NCI-H345 (cell line): ENCODE measurements around the gene SDF2L1.
"Not testable (repeated sequence)": the region's sequence is repeated elsewhere in the genome, so short reads cannot be mapped to it uniquely, and the experiment has no call there.

Source experiments
- DNase-seq: peaks from one replicate; lab custom pipeline; 2025; lab: John Stamatoyannopoulos, UW

The SDF2L1 gene

GRCh38 chr22:21661991-21662390 is 19.9 kb downstream of the SDF2L1 start:
- no peak for DNase-seq

GRCh38 chr22:21663738-21664137 is 21.6 kb downstream of the SDF2L1 start:
- no peak for DNase-seq

GRCh38 chr22:21665047-21665851 is 23.1 kb downstream of the SDF2L1 start:
- no peak for DNase-seq

- DNase-seq, result no peak
Measured at GRCh38 chr22:21666786-21667185, 24.7 kb downstream of the SDF2L1 start.

GRCh38 chr22:21669026-21669425 is 26.9 kb downstream of the SDF2L1 start:
- DNase-seq, result peak; percentile 24

- no peak for DNase-seq
Measured at GRCh38 chr22:21672107-21672629, 30.1 kb downstream of the SDF2L1 start.

GRCh38 chr22:21673534-21674321 is 31.6 kb downstream of the SDF2L1 start:
- DNase-seq, result no peak

- DNase-seq, result no peak
Measured at GRCh38 chr22:21674638-21675245, 32.6 kb downstream of the SDF2L1 start.

- DNase-seq, result peak; percentile 93
Measured at GRCh38 chr22:21677606-21678443, 35.7 kb downstream of the SDF2L1 start.

- DNase-seq, result not testable (repeated sequence)
Measured at GRCh38 chr22:21678842-21679241, 36.7 kb downstream of the SDF2L1 start.

GRCh38 chr22:21679383-21679782 is 37.3 kb downstream of the SDF2L1 start:
- no peak for DNase-seq

- no peak for DNase-seq
Measured at GRCh38 chr22:21680830-21681565, 38.9 kb downstream of the SDF2L1 start.

GRCh38 chr22:21681566-21682370 is 39.7 kb downstream of the SDF2L1 start:
- DNase-seq, result no peak

- DNase-seq, result no peak
Measured at GRCh38 chr22:21682385-21683175, 40.5 kb downstream of the SDF2L1 start.

GRCh38 chr22:21683401-21683811 is 41.3 kb downstream of the SDF2L1 start:
- no peak for DNase-seq

GRCh38 chr22:21684492-21685163 is 42.5 kb downstream of the SDF2L1 start:
- no peak for DNase-seq

- no peak for DNase-seq
Measured at GRCh38 chr22:21685164-21685513, 43.0 kb downstream of the SDF2L1 start.

- DNase-seq, result no peak
Measured at GRCh38 chr22:21686193-21686608, 44.1 kb downstream of the SDF2L1 start.
